ENCODE data around the gene SH3RF1.

Gene SH3RF1

DNA sequence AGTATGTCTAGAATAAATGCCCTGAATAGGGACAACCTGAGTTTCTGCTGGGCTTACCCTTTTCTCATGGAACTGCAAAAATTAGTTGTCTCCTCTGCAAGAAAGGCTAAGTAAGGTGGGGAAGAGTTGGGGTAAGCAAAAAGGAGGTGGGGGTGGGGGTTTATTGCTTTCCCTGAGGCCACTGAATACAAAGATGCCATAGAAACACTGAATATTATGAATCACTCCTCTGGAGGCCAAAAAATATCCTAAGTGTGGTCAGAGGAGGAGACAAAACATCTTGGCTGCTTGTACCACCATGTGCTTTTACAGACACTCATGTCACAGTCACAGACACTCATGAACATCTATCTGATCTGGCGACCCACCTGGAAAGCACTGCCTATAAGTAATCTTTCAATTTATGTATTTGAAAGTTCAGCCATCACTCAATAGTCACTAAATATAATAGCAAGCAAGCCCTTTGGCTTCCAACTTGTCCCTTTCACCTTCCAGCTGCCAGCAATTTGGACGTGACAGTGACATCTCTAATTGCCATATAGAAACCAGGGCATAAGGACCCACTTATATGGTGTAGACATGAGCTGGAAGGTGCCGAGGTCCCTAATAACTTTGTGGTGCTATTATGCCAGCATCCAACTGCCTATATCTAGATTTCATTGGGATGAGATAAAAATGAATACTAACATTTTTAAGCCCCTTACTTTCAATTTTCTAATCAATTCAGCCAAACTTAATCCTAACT is 138.0 kb downstream of the SH3RF1 start:
- no peak for DNase-seq (ENCODE audit: low spot score)

DNA sequence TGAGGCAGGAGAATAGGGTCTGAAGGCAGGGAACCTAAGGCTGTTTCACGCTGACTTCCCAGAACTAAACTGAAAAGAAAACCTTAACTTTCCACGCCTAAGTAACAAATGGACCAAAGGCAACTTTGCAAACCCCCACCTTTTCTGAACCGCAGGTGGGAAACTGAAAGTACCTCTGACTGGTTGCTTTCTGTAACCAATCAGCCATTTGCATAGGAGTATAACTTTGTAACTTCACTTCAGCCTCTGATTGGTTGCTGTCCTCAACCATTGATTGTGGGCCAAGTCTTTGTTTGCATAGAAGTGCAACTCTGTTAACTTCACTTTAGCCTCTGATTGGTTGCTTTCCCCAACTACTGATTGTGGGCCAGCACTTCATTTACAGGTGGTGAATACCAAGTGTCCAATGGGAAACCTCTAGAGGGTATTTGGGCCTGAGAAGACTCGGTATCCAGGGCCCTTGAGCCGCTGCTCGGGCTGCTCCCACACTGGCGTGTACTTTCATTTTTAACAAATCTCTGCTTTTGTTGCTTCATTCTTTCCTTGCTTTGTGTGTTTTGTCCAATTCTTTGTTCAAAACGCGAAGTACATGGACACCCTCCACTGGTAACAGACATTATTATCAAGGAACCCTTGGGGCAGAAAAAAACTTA is 139.1 kb downstream of the SH3RF1 start:
- no peak for DNase-seq (ENCODE audit: low spot score)

DNA sequence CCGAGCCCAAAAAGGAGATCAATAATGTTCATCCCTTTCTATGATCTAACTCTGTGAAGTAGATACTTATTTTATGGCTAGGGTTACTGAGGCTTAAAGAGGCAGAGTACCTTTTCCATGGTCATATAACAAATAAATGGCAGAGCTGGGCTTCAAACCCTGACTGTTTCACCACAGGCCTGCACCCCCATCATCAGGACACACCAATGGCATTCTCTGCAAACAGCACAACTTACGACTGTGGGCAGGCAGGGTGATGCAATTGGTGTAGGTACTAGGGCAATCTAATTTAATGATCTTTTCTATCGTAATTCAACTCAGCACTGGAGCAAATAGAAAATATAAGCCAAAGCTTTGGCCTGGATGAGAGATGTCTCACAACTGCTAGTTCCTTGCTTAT is 141.9 kb downstream of the SH3RF1 start:
- DNase-seq (ENCODE audit: low spot score): no peak

DNA sequence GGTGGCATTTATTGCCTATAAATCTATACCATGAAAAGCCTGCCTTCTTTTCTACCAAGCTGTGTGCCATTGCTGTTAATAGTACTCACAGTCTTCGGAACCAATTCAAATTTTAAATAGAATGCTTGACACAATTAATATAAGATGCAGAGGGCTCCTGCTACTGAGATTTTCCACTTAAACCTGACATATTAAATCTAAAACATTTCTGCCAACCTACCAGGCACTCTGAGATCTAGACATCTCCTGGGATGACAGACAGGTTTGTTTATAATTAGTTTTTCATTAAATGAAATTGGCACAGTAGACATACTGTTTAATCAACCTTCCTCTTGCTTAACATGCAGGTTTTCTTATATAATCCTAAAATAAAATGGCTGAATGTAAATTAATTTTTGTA is 143.4 kb downstream of the SH3RF1 start:
- no peak for DNase-seq (ENCODE audit: low spot score)

DNA sequence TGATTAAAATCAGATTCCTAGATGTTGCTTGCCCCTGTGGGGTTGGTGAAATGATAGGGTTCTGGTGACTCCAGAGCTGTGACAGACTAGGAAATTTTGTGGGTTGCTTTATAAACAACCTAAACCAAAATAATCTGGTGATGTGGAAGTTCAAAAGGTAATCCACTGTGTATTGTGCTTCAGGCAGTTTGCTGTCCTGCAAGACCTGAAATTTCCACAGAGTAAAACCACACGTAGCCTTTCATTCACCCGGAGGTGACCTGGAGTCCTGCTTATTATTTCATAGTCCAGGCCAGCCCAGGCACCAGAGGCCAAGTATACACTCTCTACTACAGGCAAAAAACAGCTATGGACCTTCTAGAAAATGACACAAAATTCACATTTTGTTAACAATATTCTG is 146.1 kb downstream of the SH3RF1 start:
- no peak for DNase-seq (ENCODE audit: low spot score)

DNA sequence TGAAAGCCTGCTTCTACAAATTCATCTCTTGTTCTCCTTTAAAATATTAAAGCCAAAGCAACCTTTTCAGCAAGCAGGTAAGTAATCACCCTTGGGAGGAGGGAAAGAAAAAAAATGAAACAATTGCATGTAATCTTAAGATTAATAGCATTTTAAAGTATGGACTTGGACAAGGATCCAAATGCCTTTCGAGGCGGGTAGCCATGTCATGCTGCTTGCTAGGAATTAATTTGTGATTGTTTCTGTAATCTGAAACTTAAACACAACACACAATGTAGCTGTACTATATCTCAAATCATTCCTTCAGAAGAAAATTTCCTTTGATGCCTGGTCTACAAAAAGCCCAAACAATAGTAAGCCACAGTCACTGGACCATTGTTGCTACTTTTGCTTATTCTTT is 148.3 kb downstream of the SH3RF1 start:
- DNase-seq (ENCODE audit: low spot score): no peak

DNA sequence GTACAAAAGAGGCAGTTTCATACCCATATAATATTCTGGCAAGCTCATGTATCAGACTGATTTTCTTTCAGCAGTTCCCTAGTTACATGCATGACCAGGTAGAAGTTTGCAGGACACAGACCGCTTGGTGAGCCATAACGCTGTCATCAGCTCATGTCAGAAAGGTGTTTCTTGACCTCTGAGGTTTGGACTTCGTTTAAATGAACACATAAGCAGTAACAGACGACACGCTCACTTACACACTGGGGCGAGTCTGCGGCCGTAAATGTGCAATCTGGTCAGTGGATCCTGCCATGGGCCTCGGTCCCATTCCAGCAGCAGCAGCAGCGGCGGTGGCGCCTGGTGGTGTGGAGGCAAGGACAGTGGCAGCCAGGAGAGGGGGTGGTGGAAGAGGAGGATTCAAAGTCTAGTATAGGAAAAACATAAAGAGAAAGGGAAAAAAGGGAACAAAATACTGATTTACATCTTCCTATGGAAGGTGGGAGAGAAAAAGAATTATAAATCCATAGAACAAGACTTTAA is 148.8 kb downstream of the SH3RF1 start:
- DNase-seq (ENCODE audit: low spot score): no peak

DNA sequence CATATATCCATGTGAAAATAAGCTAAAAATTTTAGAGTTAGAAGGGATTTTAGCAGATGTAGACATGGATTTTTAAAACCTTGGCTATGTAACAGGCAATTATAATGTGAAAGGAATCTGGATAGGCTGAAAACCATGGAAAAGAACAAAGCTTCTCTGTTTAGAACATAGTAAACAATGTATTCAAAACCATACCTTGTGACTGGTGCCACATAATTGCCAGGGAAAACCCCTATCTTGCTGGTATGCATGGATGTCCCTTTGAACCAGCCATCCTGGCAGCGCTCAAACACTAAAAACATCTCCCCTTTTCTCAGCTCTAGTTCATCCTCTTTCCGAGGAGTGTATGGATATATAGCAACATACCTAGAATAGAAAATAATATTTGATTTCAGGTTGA is 150.1 kb downstream of the SH3RF1 start:
- no peak for DNase-seq (ENCODE audit: low spot score)

DNA sequence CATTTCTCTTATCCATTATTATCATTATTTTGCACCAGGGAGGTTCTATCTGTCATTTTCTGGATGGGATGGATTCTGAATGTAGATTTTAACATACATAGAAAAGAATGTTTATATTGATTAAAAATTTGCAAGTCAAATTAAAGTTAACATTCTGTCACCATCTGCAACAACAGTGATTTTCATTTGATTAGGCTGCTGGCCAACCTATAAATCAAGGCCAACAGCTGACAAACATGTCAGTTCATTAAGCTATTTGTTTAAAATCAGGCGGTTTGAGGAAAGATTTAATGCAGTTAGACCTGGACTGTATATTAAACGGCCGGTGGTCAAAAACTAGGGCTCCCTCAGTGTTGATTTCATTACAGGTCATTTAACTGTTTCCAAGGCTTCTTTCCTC is 151.2 kb downstream of the SH3RF1 start:
- no peak for DNase-seq (ENCODE audit: low spot score)

DNA sequence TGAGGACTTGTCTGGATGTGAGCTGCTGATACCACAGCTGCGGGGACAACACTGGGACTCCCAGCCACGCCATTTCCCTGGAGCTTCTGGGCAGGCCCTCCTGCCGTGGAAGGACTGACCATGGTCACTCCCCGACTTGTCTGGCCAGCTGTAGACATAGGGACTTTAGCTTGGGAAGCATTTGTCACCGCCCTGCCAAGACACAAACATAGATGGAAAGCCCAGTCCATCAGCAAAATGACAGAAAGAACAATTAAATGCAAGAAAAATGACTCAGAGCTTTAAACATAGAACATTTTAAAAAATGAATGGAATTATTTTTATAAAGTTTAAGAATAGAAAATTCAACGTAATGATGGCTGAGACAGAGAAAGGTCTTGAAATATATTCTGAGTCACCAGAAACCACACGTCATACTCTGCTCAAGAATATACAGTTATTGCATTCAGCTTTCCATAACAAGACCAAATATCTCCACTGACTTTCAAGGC is 153.1 kb downstream of the SH3RF1 start:
- DNase-seq (ENCODE audit: low spot score): no peak

DNA sequence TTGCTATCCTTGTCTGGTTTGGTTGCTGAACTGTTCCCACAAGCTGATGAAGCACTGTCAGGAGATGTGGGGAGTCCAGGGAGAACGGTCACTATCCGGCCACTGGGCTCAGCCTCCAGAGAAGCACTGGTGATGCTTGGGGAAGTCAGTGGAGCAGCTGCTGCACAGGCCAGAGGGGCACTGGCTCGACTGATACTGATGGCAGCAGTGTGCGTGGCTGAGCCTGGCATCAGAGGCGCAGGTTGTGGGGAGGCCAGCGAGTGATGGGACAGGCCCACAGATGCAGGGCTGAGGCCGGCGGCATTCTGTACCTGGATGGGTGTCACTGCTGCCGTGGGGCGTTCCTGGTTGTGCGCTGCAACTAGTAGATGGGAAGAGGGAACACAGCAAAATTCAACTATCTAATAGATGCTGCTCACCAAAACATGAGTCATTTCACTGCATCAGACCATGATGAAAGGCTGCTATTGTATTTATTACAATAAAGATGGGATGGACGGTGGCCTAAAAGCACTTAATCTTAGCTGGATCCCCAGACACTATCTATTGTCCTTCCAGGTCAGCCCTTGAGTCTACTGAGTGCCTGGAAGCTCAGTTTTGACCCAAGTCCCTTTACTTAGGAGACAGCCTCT is 154.4 kb downstream of the SH3RF1 start:
- DNase-seq (ENCODE audit: low spot score): no peak

DNA sequence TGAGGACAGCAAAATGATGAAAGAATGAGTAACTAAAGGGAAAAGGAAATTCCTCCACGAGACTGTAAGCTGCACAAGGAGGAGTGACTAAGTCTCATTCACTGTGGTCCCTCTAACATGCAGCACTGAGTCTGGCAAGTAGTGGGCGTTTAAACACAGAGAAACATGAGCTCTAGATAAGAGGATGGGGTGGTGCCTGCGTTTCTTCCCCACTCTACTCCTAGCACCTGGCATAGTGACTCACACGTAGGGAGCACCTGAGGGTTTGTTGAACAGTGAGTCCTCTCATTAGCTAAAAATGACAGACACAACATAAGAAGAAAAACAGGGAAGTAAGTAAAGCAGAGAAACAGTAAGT is 154.9 kb downstream of the SH3RF1 start:
- DNase-seq (ENCODE audit: low spot score): no peak

DNA sequence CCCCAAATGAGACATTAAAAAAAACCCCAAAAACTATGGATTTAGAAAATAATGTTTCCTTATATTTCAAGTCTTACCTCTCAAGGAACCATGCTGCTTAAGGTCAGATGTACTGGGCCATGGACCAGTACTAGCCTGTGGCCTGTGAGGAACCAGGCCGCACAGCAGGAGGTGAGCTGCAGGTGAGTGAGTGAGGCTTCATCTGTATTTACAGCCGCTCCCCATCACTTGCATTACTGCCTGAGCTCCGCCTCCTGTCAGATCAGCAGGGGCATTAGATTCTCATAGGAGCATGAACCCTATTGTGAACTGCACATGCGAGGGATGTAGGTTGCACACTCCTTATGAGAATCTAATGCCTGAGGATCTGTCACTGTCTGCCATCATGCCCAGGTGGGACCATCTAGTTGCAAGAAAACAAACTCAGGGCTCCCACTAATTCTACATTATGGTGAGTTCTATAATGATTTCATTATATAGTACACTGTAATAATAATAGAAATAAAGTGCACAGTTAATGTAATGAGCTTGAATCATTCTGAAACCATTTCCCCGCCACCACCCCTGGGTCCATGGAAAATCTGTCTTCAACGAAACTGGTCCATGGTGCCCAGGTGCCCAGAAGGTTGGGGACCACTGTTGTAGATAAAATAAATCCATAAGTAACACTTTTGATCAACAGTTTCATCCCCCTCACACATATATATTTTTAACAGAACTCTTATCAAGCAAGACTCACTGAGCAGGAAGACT is 155.4 kb downstream of the SH3RF1 start:
- no peak for DNase-seq (ENCODE audit: low spot score)

DNA sequence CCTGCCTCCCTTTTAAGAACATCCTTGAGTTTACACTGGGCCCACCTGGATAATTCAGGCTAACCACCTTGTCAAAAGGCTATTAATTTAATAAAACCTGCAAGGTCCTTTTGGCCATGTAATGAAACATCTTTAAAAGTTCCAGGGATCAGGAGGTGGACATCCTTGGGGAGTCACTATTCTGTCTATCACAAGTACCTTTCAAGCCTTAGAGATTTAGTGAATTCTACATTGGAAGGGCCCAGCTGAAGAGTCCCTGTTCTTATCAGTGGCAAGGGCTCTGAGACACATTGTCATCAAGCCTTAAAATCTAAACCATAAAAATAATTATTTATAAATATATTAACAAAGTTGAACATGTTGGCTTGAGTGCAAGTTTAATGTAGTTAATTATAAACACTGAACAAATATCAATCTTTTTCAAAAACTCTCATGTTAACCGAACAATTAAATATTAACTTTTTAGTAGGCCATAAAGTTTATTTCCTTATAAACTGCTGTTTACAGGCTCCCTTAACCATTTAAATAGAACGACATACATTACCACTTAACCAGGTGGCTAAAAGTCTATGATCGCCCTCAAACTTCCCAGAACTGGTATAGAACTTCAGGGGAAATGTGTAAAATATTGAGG is 156.3 kb downstream of the SH3RF1 start:
- DNase-seq (ENCODE audit: low spot score): no peak

DNA sequence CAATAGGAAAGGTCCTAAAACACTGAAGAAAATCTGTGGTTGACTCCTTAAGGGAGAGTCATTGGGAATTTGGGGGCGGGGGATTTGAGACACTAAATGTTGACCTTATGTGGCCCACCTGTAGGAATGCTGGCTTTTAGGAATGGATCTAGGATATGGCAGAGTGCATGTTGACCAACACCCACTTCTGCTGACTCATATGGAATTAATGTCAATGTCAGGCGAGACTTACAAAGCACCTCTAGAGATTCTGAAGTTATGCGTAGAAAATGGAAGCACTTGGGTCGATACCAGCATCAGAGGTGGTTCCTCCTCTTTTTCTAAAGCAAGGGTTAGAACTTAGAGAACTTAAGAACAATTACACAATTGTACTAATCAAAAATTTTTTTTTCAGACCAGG is 160.1 kb downstream of the SH3RF1 start:
- DNase-seq (ENCODE audit: low spot score): no peak

DNA sequence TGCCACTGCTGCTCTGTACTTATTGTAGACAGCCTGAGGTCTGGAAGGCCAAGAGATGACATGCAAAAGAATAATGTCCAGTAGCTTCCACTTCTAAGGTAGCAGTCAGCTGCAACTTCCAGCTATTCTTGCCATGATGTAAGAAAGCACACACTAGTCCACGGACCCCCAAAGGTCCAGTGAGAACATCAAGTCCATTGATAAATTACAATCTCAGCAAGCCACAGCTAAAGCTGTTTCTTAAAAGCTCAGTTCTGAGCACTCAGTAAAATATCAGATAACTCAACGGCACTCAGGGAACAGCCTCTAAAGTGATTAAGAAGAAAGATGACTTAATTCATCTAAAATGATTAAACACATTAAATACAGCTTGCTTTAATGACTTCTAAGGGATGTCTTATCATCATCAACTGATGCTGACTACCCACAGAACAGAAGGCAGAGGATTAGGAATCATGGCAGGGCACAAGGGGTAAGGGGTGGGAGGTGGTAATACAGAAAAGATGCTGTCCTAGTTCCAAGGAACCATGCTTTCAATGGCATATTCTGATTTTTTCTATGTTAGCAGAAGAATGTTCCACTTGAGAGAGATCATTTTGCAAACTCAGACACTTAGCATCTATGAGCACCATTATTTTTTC is 161.6 kb downstream of the SH3RF1 start:
- no peak for DNase-seq (ENCODE audit: low spot score)

DNA sequence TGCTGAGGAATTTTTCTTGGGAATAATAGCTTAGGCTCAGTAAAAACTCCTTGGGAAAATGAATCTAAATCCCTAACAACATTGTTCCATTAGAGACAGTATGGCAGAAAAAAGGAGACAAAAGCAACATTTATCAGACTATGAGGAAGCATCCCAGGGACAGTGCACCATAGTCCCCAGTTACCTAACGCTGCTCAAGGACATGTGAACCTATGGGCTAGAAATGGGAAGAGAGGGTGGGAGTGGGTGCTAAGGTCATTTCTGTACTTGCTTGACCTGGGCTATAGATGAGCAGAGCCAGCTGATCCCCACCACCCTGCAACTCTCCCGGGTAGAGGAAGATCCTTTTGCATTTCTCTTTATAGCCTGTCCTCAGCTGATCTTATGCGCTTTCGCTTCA is 162.5 kb downstream of the SH3RF1 start:
- no peak for DNase-seq (ENCODE audit: low spot score)

DNA sequence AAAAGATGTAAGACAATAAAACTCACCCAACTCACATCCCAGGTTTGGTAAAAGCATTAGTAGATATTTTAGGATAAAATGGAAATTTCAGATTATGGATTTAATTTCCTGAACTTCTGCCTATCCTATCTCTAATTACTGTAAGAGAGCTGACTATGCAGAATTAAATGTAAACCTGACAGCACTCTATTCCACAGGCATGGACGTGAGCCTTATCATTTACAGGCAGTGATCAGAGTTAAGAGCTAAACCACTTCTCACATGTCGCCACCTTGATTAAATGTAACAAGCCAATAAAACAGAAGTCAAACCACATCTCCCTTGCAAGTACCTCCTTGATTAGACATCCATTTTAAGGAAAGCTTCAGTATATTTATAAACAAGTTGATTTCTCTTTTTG is 163.2 kb downstream of the SH3RF1 start:
- DNase-seq (ENCODE audit: low spot score): no peak

DNA sequence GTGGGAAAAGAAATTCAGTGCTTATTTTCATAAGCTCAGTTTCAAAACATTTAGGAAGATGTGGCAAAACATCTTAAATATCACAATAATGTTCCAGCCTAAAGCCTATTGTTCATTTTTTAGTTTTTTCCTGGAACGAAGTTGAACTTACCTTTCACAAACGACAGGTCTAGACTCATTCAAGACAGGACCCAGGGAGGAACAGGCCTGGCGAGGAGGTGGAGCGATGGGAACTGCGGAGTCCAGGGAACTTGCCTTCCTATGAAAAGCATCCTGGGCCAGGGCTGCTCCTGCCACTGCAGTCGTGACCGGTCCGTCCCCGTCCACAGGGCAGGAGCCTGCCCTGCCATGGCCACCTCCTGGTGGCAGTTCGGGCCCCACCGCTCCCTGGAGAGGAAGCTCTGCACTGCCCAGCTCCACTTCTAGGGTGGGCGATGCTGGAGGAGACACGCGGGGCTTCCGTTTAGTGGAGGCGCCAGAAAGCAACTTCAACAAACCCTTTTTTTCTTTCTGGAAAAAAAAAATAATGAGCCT is 164.0 kb downstream of the SH3RF1 start:
- DNase-seq (ENCODE audit: low spot score): no peak

DNA sequence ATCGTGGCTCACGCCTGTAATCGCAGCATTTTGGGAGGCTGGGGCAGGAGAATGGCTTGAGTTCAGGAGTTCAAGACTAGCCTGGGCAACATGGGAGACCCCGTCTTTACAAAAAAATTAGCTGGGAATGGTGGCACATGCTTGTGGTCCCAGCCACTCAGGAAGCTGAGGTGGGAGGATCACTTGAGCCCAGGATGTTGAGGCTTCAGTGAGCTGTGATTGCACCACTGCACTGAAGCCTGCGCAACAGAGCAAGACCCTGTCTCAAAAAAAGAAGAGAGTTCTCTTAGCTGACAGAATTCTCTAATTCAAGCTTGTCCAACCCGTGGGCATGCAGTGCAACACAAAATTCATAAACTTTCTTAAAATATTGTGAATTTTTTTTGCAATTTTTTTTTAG is 165.1 kb downstream of the SH3RF1 start:
- no peak for DNase-seq (ENCODE audit: low spot score)

DNA sequence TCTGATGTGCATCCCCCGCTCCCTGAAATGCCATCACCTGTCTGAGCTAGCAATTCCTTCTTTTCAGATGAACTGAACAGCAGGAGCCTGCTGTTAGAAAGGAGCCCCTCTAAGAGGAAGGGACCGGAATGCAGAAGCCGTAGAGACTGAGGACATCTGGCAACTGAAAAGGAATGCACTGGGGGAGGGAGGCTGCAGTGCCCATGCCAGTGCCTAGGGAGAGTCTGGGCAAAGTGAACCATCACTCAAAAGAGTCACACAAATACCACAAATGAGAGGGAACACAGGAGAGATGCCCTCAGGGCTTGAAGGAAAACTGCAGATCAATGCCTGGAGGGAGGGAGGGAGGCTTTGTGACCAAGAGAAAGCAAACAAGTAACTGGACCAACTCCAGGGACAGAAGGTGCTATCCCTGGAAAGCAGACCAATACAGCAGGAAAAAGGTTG is 166.8 kb downstream of the SH3RF1 start:
- DNase-seq (ENCODE audit: low spot score): no peak
